GM23338 (cell line): ENCODE measurements around the gene SGK1. TPM values are rescaled to one million over a fixed set of nuclear protein-coding genes. Genes with fewer than 3 reads are reported as not detected.

Experiments used
- CREB1 ChIP-seq: fragments of 250-450 bp; sonication (Bioruptor Pico); IDR thresholded peaks from 2 replicates; pipeline ENCODE4 v1.5.0; 2020; ENCODE audit warnings: low read depth, mild to moderate bottlenecking, moderate library complexity
- EZH2 ChIP-seq: fragments of 200-600 bp; sonication (generic); IDR thresholded peaks from one replicate; pipeline ENCODE4 v1.8.0; 2017; ENCODE audit warnings: antibody characterized with exemption, mild to moderate bottlenecking, low read depth; ENCODE audit not compliant: unreplicated experiment
- EZH2phosphoT487 ChIP-seq: fragments of 200-600 bp; sonication (generic); IDR thresholded peaks from one replicate; pipeline ENCODE4 v1.8.1; 2018; ENCODE audit warnings: antibody characterized with exemption; ENCODE audit not compliant: unreplicated experiment
- NANOG ChIP-seq: IDR thresholded peaks from 2 replicates; pipeline ENCODE4 v1.6.1; 2016; ENCODE audit warnings: antibody characterized with exemption, borderline replicate concordance
- POLR2AphosphoS5 ChIP-seq: IDR thresholded peaks from 2 replicates; pipeline ENCODE4 v1.6.1; 2016; ENCODE audit warnings: antibody characterized with exemption, low read depth
- STAT1 ChIP-seq: IDR thresholded peaks from one replicate; pipeline ENCODE4 v1.6.1; 2016; ENCODE audit warnings: antibody characterized with exemption; ENCODE audit not compliant: unreplicated experiment
- ZNF114 ChIP-seq: fragments of 250-450 bp; sonication (Bioruptor Pico); IDR thresholded peaks from 2 replicates; pipeline ENCODE4 v1.5.0; 2020; ENCODE audit warnings: mild to moderate bottlenecking, moderate library complexity
- ZNF331 ChIP-seq: fragments of 250-450 bp; sonication (Bioruptor Pico); IDR thresholded peaks from 2 replicates; pipeline ENCODE4 v1.5.0; 2020; ENCODE audit warnings: low read depth, mild to moderate bottlenecking, moderate library complexity
- polyA plus RNA-seq: library from polyadenylated mRNA; unstranded; fragments of >200 nt; fragmentation: Nextera tagmentation; extraction: Ambion mirVana; gene quantifications from 2 replicates; pipeline ENCODE4 v1.2.1, GENCODE V29; 2016
- total RNA-seq: library from RNA; depleted of rRNA; stranded (reverse); fragments of >200 nt; shearing (Covaris generic); gene quantifications from 2 replicates; pipeline ENCODE4 v1.2.3, GENCODE V29; 2014
- TF ChIP-seq, protein P1 (sequence below): fragments of 250-450 bp; sonication (Bioruptor Pico); IDR thresholded peaks from 2 replicates; pipeline ENCODE4 v1.5.0; 2020; ENCODE audit warnings: mild to moderate bottlenecking, moderate library complexity
- TF ChIP-seq, protein P2 (sequence below): IDR thresholded peaks from 2 replicates; pipeline ENCODE4 v1.6.1; 2016; ENCODE audit warnings: antibody characterized with exemption
- TF ChIP-seq, protein P3 (sequence below), 2 experiments: fragments of 200-600 bp in 1 of 2; sonication (generic) in 1 of 2; conservative IDR thresholded peaks; 2 replicates each; pipeline versions ENCODE4 v1.5.1 to v1.6.1; 2016 to 2017; ENCODE audit warnings: antibody characterized with exemption in 2 of 2, low read depth in 2 of 2, mild to moderate bottlenecking in 2 of 2, moderate library complexity in 1 of 2
- TF ChIP-seq, protein P4 (sequence below): IDR thresholded peaks from one replicate; pipeline ENCODE4 v1.6.1; 2018; ENCODE audit warnings: antibody characterized with exemption; ENCODE audit not compliant: unreplicated experiment

The SGK1 gene
- total and polyA plus RNA-seq, 2 experiments from 2014 or later = 16.3 to 37.2 TPM

DNA sequence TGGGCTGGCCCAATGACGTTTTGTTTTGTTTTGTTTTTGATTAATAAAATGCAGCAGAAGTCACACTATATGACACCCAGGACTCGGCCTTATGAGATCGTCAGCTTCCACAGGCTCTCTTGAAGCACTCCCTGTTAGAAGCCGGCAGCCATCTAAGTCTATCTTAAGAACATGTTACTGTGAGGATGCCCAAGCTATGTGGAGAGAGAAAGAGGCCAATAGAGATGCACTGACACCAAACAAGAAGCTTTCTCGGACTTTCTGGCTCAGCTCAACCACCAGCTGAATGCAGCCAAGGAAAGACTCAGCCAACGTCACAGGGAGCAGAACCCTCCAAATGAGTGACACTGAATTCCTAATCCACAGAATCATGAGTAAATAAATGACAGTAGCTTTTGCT is 14.0 kb downstream of the SGK1 start (continued):
- TF ChIP-seq, protein P1, sequence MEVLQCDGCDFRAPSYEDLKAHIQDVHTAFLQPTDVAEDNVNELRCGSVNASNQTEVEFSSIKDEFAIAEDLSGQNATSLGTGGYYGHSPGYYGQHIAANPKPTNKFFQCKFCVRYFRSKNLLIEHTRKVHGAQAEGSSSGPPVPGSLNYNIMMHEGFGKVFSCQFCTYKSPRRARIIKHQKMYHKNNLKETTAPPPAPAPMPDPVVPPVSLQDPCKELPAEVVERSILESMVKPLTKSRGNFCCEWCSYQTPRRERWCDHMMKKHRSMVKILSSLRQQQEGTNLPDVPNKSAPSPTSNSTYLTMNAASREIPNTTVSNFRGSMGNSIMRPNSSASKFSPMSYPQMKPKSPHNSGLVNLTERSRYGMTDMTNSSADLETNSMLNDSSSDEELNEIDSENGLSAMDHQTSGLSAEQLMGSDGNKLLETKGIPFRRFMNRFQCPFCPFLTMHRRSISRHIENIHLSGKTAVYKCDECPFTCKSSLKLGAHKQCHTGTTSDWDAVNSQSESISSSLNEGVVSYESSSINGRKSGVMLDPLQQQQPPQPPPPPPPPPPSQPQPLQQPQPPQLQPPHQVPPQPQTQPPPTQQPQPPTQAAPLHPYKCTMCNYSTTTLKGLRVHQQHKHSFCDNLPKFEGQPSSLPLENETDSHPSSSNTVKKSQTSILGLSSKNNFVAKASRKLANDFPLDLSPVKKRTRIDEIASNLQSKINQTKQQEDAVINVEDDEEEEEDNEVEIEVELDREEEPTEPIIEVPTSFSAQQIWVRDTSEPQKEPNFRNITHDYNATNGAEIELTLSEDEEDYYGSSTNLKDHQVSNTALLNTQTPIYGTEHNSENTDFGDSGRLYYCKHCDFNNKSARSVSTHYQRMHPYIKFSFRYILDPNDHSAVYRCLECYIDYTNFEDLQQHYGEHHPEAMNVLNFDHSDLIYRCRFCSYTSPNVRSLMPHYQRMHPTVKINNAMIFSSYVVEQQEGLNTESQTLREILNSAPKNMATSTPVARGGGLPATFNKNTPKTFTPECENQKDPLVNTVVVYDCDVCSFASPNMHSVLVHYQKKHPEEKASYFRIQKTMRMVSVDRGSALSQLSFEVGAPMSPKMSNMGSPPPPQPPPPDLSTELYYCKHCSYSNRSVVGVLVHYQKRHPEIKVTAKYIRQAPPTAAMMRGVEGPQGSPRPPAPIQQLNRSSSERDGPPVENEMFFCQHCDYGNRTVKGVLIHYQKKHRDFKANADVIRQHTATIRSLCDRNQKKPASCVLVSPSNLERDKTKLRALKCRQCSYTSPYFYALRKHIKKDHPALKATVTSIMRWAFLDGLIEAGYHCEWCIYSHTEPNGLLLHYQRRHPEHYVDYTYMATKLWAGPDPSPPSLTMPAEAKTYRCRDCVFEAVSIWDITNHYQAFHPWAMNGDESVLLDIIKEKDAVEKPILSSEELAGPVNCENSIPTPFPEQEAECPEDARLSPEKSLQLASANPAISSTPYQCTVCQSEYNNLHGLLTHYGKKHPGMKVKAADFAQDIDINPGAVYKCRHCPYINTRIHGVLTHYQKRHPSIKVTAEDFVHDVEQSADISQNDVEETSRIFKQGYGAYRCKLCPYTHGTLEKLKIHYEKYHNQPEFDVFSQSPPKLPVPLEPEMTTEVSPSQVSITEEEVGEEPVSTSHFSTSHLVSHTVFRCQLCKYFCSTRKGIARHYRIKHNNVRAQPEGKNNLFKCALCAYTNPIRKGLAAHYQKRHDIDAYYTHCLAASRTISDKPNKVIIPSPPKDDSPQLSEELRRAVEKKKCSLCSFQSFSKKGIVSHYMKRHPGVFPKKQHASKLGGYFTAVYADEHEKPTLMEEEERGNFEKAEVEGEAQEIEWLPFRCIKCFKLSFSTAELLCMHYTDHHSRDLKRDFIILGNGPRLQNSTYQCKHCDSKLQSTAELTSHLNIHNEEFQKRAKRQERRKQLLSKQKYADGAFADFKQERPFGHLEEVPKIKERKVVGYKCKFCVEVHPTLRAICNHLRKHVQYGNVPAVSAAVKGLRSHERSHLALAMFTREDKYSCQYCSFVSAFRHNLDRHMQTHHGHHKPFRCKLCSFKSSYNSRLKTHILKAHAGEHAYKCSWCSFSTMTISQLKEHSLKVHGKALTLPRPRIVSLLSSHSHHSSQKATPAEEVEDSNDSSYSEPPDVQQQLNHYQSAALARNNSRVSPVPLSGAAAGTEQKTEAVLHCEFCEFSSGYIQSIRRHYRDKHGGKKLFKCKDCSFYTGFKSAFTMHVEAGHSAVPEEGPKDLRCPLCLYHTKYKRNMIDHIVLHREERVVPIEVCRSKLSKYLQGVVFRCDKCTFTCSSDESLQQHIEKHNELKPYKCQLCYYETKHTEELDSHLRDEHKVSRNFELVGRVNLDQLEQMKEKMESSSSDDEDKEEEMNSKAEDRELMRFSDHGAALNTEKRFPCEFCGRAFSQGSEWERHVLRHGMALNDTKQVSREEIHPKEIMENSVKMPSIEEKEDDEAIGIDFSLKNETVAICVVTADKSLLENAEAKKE (CRISPR knock-in tag) = no peak
- no peak for TF ChIP-seq NANOG
- no peak for TF ChIP-seq STAT1
- TF ChIP-seq, protein P2, sequence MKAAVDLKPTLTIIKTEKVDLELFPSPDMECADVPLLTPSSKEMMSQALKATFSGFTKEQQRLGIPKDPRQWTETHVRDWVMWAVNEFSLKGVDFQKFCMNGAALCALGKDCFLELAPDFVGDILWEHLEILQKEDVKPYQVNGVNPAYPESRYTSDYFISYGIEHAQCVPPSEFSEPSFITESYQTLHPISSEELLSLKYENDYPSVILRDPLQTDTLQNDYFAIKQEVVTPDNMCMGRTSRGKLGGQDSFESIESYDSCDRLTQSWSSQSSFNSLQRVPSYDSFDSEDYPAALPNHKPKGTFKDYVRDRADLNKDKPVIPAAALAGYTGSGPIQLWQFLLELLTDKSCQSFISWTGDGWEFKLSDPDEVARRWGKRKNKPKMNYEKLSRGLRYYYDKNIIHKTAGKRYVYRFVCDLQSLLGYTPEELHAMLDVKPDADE = no peak
- no peak for TF ChIP-seq ZNF331
- no peak for TF ChIP-seq ZNF114 (CRISPR knock-in tag)
- no peak for TF ChIP-seq CREB1 (CRISPR knock-in tag)
- TF ChIP-seq, protein P3, sequence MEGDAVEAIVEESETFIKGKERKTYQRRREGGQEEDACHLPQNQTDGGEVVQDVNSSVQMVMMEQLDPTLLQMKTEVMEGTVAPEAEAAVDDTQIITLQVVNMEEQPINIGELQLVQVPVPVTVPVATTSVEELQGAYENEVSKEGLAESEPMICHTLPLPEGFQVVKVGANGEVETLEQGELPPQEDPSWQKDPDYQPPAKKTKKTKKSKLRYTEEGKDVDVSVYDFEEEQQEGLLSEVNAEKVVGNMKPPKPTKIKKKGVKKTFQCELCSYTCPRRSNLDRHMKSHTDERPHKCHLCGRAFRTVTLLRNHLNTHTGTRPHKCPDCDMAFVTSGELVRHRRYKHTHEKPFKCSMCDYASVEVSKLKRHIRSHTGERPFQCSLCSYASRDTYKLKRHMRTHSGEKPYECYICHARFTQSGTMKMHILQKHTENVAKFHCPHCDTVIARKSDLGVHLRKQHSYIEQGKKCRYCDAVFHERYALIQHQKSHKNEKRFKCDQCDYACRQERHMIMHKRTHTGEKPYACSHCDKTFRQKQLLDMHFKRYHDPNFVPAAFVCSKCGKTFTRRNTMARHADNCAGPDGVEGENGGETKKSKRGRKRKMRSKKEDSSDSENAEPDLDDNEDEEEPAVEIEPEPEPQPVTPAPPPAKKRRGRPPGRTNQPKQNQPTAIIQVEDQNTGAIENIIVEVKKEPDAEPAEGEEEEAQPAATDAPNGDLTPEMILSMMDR (conservative IDR thresholded peaks at IDR 0.05; ENCODE audit: low read depth in 2 of 2) = no peak
- no peak for TF ChIP-seq EZH2
- TF ChIP-seq, protein P4, sequence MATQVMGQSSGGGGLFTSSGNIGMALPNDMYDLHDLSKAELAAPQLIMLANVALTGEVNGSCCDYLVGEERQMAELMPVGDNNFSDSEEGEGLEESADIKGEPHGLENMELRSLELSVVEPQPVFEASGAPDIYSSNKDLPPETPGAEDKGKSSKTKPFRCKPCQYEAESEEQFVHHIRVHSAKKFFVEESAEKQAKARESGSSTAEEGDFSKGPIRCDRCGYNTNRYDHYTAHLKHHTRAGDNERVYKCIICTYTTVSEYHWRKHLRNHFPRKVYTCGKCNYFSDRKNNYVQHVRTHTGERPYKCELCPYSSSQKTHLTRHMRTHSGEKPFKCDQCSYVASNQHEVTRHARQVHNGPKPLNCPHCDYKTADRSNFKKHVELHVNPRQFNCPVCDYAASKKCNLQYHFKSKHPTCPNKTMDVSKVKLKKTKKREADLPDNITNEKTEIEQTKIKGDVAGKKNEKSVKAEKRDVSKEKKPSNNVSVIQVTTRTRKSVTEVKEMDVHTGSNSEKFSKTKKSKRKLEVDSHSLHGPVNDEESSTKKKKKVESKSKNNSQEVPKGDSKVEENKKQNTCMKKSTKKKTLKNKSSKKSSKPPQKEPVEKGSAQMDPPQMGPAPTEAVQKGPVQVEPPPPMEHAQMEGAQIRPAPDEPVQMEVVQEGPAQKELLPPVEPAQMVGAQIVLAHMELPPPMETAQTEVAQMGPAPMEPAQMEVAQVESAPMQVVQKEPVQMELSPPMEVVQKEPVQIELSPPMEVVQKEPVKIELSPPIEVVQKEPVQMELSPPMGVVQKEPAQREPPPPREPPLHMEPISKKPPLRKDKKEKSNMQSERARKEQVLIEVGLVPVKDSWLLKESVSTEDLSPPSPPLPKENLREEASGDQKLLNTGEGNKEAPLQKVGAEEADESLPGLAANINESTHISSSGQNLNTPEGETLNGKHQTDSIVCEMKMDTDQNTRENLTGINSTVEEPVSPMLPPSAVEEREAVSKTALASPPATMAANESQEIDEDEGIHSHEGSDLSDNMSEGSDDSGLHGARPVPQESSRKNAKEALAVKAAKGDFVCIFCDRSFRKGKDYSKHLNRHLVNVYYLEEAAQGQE = no peak
- TF ChIP-seq EZH2phosphoT487 = no peak
- no peak for TF ChIP-seq POLR2AphosphoS5
